Keratinocyte (primary cell): Measurements from ENCODE around the gene CCNL2. TPM values are rescaled to one million over a fixed set of nuclear protein-coding genes. Genes with fewer than 3 reads are reported as not detected.
A peak's percentile ranks its signal among the peaks of the same experiment; 100 is the strongest.

ENCODE experiments used
- DNase-seq: peaks from one replicate; pipeline ENCODE4 v3.0.0-alpha.2; 2011; ENCODE audit warnings: low read depth, missing footprints, low spot score
- FAIRE-seq: peaks from 2 replicates; lab custom pipeline; 2011; peaks lifted over from hg19 to GRCh38; lab: Jason Lieb, UNC
- H2AFZ ChIP-seq: 2 replicates; pipeline ENCODE4 v1.6.0; 2012; ENCODE audit warnings: low read length, control low read depth, inconsistent platforms; ENCODE audit not compliant: control insufficient read depth
- H3K27ac ChIP-seq: 2 replicates; pipeline ENCODE4 v1.5.1; 2011; ENCODE audit warnings: low read length; ENCODE audit not compliant: control insufficient read depth, insufficient read depth
- H3K27me3 ChIP-seq: 3 replicates; pipeline ENCODE4 v1.6.0; 2011; ENCODE audit warnings: low read length; ENCODE audit not compliant: control insufficient read depth, insufficient read depth; ENCODE audit errors: extremely low read depth
- H3K36me3 ChIP-seq, 2 experiments: 2 replicates in 1 of 2; 3 replicates in 1 of 2; pipeline ENCODE4 v1.5.1; 2011; ENCODE audit warnings: low read length in 2 of 2, mild to moderate bottlenecking in 1 of 2; ENCODE audit not compliant: control insufficient read depth in 2 of 2, insufficient read depth in 2 of 2; ENCODE audit errors: extremely low read depth in 1 of 2
- H3K4me1 ChIP-seq: 3 replicates; pipeline ENCODE4 v1.5.1; 2011; ENCODE audit warnings: low read length; ENCODE audit not compliant: control insufficient read depth, insufficient read depth; ENCODE audit errors: extremely low read depth
- H3K4me2 ChIP-seq: 3 replicates; pipeline ENCODE4 v1.6.0; 2011; ENCODE audit warnings: low read depth, low read length; ENCODE audit not compliant: control insufficient read depth, insufficient read depth; ENCODE audit errors: extremely low read depth
- H3K4me3 ChIP-seq, 3 experiments: fragments of 200-600 bp in 1 of 3; sonication (generic) in 1 of 3; 2 replicates in 2 of 3; 3 replicates in 1 of 3; pipeline ENCODE4 v1.5.1; 2011 to 2016; ENCODE audit warnings: low read length in 3 of 3, mild to moderate bottlenecking in 3 of 3, control low read depth in 2 of 3, inconsistent platforms in 1 of 3, low read depth in 1 of 3, mixed read lengths in 1 of 3, mixed run types in 1 of 3, moderate library complexity in 1 of 3; ENCODE audit not compliant: control insufficient read depth in 2 of 3, insufficient read depth in 2 of 3; ENCODE audit errors: extremely low read depth in 1 of 3
- H3K79me2 ChIP-seq: 2 replicates; pipeline ENCODE4 v1.6.0; 2012; ENCODE audit warnings: low read length; ENCODE audit not compliant: control insufficient read depth, insufficient read depth
- H3K9ac ChIP-seq: 3 replicates; pipeline ENCODE4 v1.6.0; 2011; ENCODE audit warnings: low read length; ENCODE audit not compliant: control insufficient read depth, insufficient read depth; ENCODE audit errors: extremely low read depth
- H3K9me1 ChIP-seq: 3 replicates; pipeline ENCODE4 v1.6.0; 2011; ENCODE audit warnings: low read length; ENCODE audit not compliant: control insufficient read depth, insufficient read depth; ENCODE audit errors: extremely low read depth
- H3K9me3 ChIP-seq: 2 replicates; pipeline ENCODE4 v1.5.1; 2012; ENCODE audit warnings: low read depth, low read length; ENCODE audit not compliant: control insufficient read depth
- H4K20me1 ChIP-seq: 3 replicates; pipeline ENCODE4 v1.6.0; 2011; ENCODE audit warnings: low read length; ENCODE audit not compliant: control insufficient read depth, insufficient read depth; ENCODE audit errors: extremely low read depth
- CTCF ChIP-seq, 3 experiments: IDR thresholded peaks in 1 of 3; conservative IDR thresholded peaks in 1 of 3; optimal IDR thresholded peaks in 1 of 3; 2 replicates in 2 of 3; 3 replicates in 1 of 3; pipeline versions ENCODE3 to v1.5.1; 2011; ENCODE audit warnings: low read length in 3 of 3, mild to moderate bottlenecking in 3 of 3, moderate library complexity in 2 of 3, control low read depth in 1 of 3, inconsistent platforms in 1 of 3; ENCODE audit not compliant: insufficient read depth in 2 of 3; ENCODE audit errors: extremely low read depth in 1 of 3
- EZH2 ChIP-seq: IDR thresholded peaks from one replicate; pipeline ENCODE4 v1.6.1; 2012; ENCODE audit warnings: inconsistent platforms, mild to moderate bottlenecking, low read length, moderate library complexity
- dilution Hi-C: fragments of 300-500 bp; cut with MboI; formaldehyde crosslinking; loops from one replicate; pipeline ENCODE4 v1.7.0; 2020; ENCODE audit warnings: low sequenced_read_pairs; ENCODE audit not compliant: extremely low pct_ligation_motif_present
- polyA plus RNA-seq, 5 experiments: library from polyadenylated mRNA; depleted of rRNA in 3 of 5; stranded (reverse) in 3 of 5; stranded (forward) in 1 of 5; unstranded in 1 of 5; fragments of >200 nt; gene quantifications; 1 replicate in 1 of 5; 2 replicates in 3 of 5; 3 replicates in 1 of 5; pipeline versions ENCODE4 v1.2.1 to v1.2.3, GENCODE V29; 2011 to 2012; ENCODE audit warnings: missing spikeins in 2 of 5, low read depth in 1 of 5, low replicate concordance in 1 of 5

The CCNL2 gene
- polyA plus RNA-seq, 1 donor (not counting 4 experiments of a cell fraction or from before 2014, with no cell fraction given), result 140 TPM

GRCh38 chr1:1349256-1350012 lies 49.7 kb downstream of the CCNL2 start, which contains the start of gene DVL1:
TSS of gene DVL1 (minus strand) at chr1:1349418. CDS start at chr1:1349065, 353 bp downstream.
- Histone ChIP-seq H3K27me3 (peaks cover 3% of the 10 kb centered on the region), H3K36me3 (no peaks in the 10 kb centered on the region), H3K4me1 (peaks cover 37% of the 10 kb centered on the region), H3K4me2 (peak within 1 kb of the TSS; percentile 94), H3K9me1 (no peaks in the 10 kb centered on the region), H3K27ac (peak within 1 kb of the TSS; percentile 60), H4K20me1 (no peaks in the 10 kb centered on the region), H2AFZ (peak within 1 kb of the TSS; percentile 6), H3K4me3 (peak within 1 kb of the TSS; percentile 72 to 95 (median 85)), H3K79me2 (peaks cover 45% of the 10 kb centered on the region), H3K9me3 (no peaks in the 10 kb centered on the region), H3K9ac (peak within 1 kb of the TSS; percentile 83)
- DNase-seq, result no peak
- dilution Hi-C loops, result no loop called here
- no peak for FAIRE-seq
- peak in 1 of 3 experiments; percentile 58 for TF ChIP-seq CTCF (optimal IDR thresholded peaks at IDR 0.05 in 1 of 3, IDR thresholded peaks at IDR 0.05 in 1 of 3, conservative IDR thresholded peaks at IDR 0.05 in 1 of 3; ENCODE audit: extremely low read depth in 1 of 3, insufficient read depth in 2 of 3, low read length in 3 of 3)
- TF ChIP-seq EZH2, result no peak

DNA sequence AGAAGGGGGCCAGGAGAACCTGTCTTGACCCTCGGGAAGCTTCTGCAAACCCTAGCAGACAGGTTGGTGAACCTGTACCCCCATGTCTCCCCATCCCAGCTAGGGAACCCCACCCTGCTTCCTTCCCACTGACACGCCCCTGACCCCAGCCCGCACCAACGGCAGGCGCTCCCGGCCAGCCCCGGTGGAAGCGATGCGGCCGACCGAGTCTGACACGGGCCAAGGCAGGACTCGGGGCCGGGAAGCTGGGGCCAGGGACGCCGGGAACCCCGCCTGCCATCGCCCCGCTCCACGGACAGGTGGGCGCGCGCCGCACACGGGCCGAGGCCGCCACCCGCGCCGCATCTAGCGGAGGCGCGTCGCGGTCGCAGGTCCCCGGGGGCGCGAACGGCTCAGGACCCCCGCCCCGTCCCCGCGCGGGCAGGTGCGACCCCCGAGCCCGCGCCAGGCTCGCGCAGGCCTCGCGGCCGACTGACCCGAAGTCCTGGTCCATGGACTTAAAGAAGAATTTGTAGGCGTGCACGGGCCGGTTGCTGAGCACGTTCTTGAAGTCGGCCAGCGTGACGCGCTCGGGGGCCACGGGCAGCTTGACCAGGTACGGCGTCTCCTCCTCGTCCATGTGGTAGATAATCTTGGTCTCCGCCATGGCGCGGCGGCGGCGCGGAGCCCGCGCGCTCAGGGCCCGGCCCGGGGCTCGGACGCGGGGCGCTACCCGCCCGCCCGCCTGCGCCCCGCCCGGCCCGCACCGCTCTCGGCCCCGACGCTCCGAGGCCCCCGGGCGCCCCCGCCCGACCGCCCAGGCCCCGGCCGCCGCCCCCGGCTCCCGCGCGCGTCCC lies 50.5 kb downstream of the CCNL2 start:
- Histone ChIP-seq H3K9me1 (no peaks in the 10 kb centered on the region), H3K27ac (peak overlapping the region; percentile 60), H3K4me3 (peak overlapping the region; percentile 72 to 95 (median 85)), H3K4me1 (peaks cover 45% of the 10 kb centered on the region), H2AFZ (no peak overlapping the region), H4K20me1 (no peaks in the 10 kb centered on the region), H3K9me3 (no peaks in the 10 kb centered on the region), H3K79me2 (peaks cover 53% of the 10 kb centered on the region), H3K4me2 (peak overlapping the region; percentile 94), H3K36me3 (no peaks in the 10 kb centered on the region), H3K9ac (peak overlapping the region; percentile 83), H3K27me3 (no peaks in the 10 kb centered on the region)
- no peak for TF ChIP-seq CTCF (optimal IDR thresholded peaks at IDR 0.05 in 1 of 3, IDR thresholded peaks at IDR 0.05 in 1 of 3, conservative IDR thresholded peaks at IDR 0.05 in 1 of 3; ENCODE audit: extremely low read depth in 1 of 3, insufficient read depth in 2 of 3, low read length in 3 of 3)
- no peak for TF ChIP-seq EZH2
- no peak for FAIRE-seq
- no peak for DNase-seq
- dilution Hi-C loops, result no loop called here
